HEK293 (cell line): ENCODE measurements around the gene CLCA1.

Source experiments
- CTCF ChIA-PET: fragments of 350-600 bp; formaldehyde crosslinking; extraction: SDS; loops from one replicate; lab custom pipeline; 2021; ENCODE audit warnings: antibody characterized with exemption; lab: Yijun Ruan, JAX
- POLR2A ChIA-PET: fragments of 300-600 bp; formaldehyde crosslinking; extraction: SDS; loops from one replicate; lab custom pipeline; 2020; ENCODE audit warnings: antibody characterized with exemption, inconsistent platforms; lab: Yijun Ruan, JAX
- H3K27ac ChIP-seq: fragments of 200-500 bp; sonication (Bioruptor generic); 2 replicates; pipeline ENCODE4 v1.5.1; 2014; ENCODE audit warnings: low read depth, low read length, control low read depth, inconsistent platforms; ENCODE audit errors: extremely low read depth
- H3K36me3 ChIP-seq, 2 experiments: fragments of 200-500 bp in 1 of 2; sonication (Bioruptor generic) in 1 of 2; 1 replicate in 1 of 2; 2 replicates in 1 of 2; pipeline ENCODE4 v1.5.1; 2014 to 2017; ENCODE audit warnings: inconsistent platforms in 2 of 2, low read length in 2 of 2; ENCODE audit not compliant: control insufficient read depth in 2 of 2, insufficient read depth in 1 of 2
- H3K4me1 ChIP-seq: fragments of 200-500 bp; sonication (Bioruptor generic); 2 replicates; pipeline ENCODE4 v1.5.1; 2014; ENCODE audit warnings: mild to moderate bottlenecking, low read length, inconsistent platforms; ENCODE audit not compliant: control insufficient read depth, insufficient read depth
- H3K4me3 ChIP-seq: 2 replicates; pipeline ENCODE4 v1.5.1; 2011; ENCODE audit warnings: low read depth, mild to moderate bottlenecking, control low read depth, low read length, moderate library complexity
- H3K9me3 ChIP-seq: fragments of 200-500 bp; sonication (Bioruptor generic); 2 replicates; pipeline ENCODE4 v1.5.1; 2014; ENCODE audit warnings: low read depth, low read length, inconsistent platforms; ENCODE audit not compliant: control insufficient read depth, insufficient read depth
- GLI4 ChIP-seq: fragments of 450-650 bp; formaldehyde crosslinking; IDR thresholded peaks from 2 replicates; pipeline ENCODE4 v1.5.1; 2016; ENCODE audit warnings: missing biosample characterization, missing genetic modification characterization
- HOXC10 ChIP-seq: sonication (generic); formaldehyde crosslinking; IDR thresholded peaks from 2 replicates; pipeline ENCODE4 v1.8.1; 2023; ENCODE audit warnings: mild to moderate bottlenecking, missing genetic modification reagents
- PRDM10 ChIP-seq: fragments of 450-650 bp; formaldehyde crosslinking; IDR thresholded peaks from 2 replicates; pipeline ENCODE4 v1.5.1; 2016; ENCODE audit warnings: missing biosample characterization, missing genetic modification characterization
- SETDB1 ChIP-seq: IDR thresholded peaks from one replicate; pipeline ENCODE4 v1.6.1; 2017; ENCODE audit warnings: mild to moderate bottlenecking, low read length, moderate library complexity, mixed read lengths; ENCODE audit not compliant: insufficient read length
- SP7 ChIP-seq: fragments of 450-650 bp; formaldehyde crosslinking; IDR thresholded peaks from 2 replicates; pipeline ENCODE4 v1.5.1; 2016; ENCODE audit warnings: missing biosample characterization, missing genetic modification characterization
- ZBTB10 ChIP-seq: fragments of 450-650 bp; formaldehyde crosslinking; IDR thresholded peaks from 2 replicates; pipeline ENCODE4 v1.5.1; 2016; ENCODE audit warnings: missing biosample characterization, missing genetic modification characterization
- ZBTB20 ChIP-seq: fragments of 450-650 bp; formaldehyde crosslinking; IDR thresholded peaks from 2 replicates; pipeline ENCODE4 v1.5.1; 2016; ENCODE audit warnings: missing biosample characterization, missing genetic modification characterization
- ZBTB7A ChIP-seq: fragments of 450-650 bp; formaldehyde crosslinking; IDR thresholded peaks from 2 replicates; pipeline ENCODE4 v1.5.1; 2016; ENCODE audit warnings: low read depth, missing biosample characterization, missing genetic modification characterization
- ZFP69B ChIP-seq: fragments of 450-650 bp; formaldehyde crosslinking; IDR thresholded peaks from 2 replicates; pipeline ENCODE4 v1.5.1; 2016; ENCODE audit warnings: missing biosample characterization, missing genetic modification characterization
- ZNF169 ChIP-seq: fragments of 450-650 bp; formaldehyde crosslinking; IDR thresholded peaks from 2 replicates; pipeline ENCODE4 v1.5.1; 2016; ENCODE audit warnings: missing biosample characterization, missing genetic modification characterization
- ZNF175 ChIP-seq: fragments of 450-650 bp; formaldehyde crosslinking; IDR thresholded peaks from 2 replicates; pipeline ENCODE4 v1.5.1; 2016; ENCODE audit warnings: missing biosample characterization, missing genetic modification characterization
- ZNF324 ChIP-seq: fragments of 450-650 bp; formaldehyde crosslinking; IDR thresholded peaks from 2 replicates; pipeline ENCODE4 v1.5.1; 2016; ENCODE audit warnings: missing biosample characterization, missing genetic modification characterization
- ZNF394 ChIP-seq: fragments of 450-650 bp; formaldehyde crosslinking; IDR thresholded peaks from 2 replicates; pipeline ENCODE4 v1.5.1; 2016; ENCODE audit warnings: missing biosample characterization, missing genetic modification characterization, mild to moderate bottlenecking, moderate library complexity, borderline replicate concordance
- ZNF473 ChIP-seq: fragments of 450-650 bp; formaldehyde crosslinking; IDR thresholded peaks from 2 replicates; pipeline ENCODE4 v1.5.1; 2017; ENCODE audit warnings: missing biosample characterization, missing genetic modification characterization
- ZNF510 ChIP-seq: fragments of 450-650 bp; formaldehyde crosslinking; IDR thresholded peaks from 2 replicates; pipeline ENCODE4 v1.5.1; 2018; ENCODE audit warnings: mild to moderate bottlenecking, missing genetic modification characterization, missing biosample characterization; ENCODE audit not compliant: insufficient replicate concordance
- ZNF521 ChIP-seq: fragments of 450-650 bp; formaldehyde crosslinking; IDR thresholded peaks from 2 replicates; pipeline ENCODE4 v1.5.1; 2017; ENCODE audit warnings: missing biosample characterization, mild to moderate bottlenecking, missing genetic modification characterization
- ZNF549 ChIP-seq: fragments of 450-650 bp; IDR thresholded peaks from 2 replicates; pipeline ENCODE4 v1.5.1; 2018; ENCODE audit warnings: missing biosample characterization, missing genetic modification characterization, mild to moderate bottlenecking, inconsistent platforms, moderate library complexity
- ZNF560 ChIP-seq: fragments of 450-650 bp; formaldehyde crosslinking; IDR thresholded peaks from 2 replicates; pipeline ENCODE4 v1.5.1; 2017; ENCODE audit warnings: missing biosample characterization, missing genetic modification characterization, borderline replicate concordance
- ZNF621 ChIP-seq: fragments of 450-650 bp; formaldehyde crosslinking; IDR thresholded peaks from 2 replicates; pipeline ENCODE4 v1.5.1; 2017; ENCODE audit warnings: missing biosample characterization, missing genetic modification characterization
- ZNF692 ChIP-seq: fragments of 450-650 bp; formaldehyde crosslinking; IDR thresholded peaks from 2 replicates; pipeline ENCODE4 v1.5.1; 2016; ENCODE audit warnings: missing biosample characterization, missing genetic modification characterization
- ZNF777 ChIP-seq: fragments of 450-650 bp; formaldehyde crosslinking; IDR thresholded peaks from 2 replicates; pipeline ENCODE4 v1.5.1; 2017; ENCODE audit warnings: missing biosample characterization, missing genetic modification characterization, borderline replicate concordance
- ZNF791 ChIP-seq: fragments of 450-650 bp; formaldehyde crosslinking; IDR thresholded peaks from 2 replicates; pipeline ENCODE4 v1.5.1; 2016; ENCODE audit warnings: missing biosample characterization, missing genetic modification characterization
- ZNF830 ChIP-seq: fragments of 450-650 bp; IDR thresholded peaks from 2 replicates; pipeline ENCODE4 v1.5.0; 2018; ENCODE audit warnings: missing biosample characterization, missing genetic modification characterization, low read depth, mild to moderate bottlenecking, moderate library complexity
- ZSCAN16 ChIP-seq: fragments of 450-650 bp; formaldehyde crosslinking; IDR thresholded peaks from 2 replicates; pipeline ENCODE4 v1.5.1; 2016; ENCODE audit warnings: missing biosample characterization, missing genetic modification characterization
- TF ChIP-seq, protein P1 (sequence below): fragments of 450-650 bp; formaldehyde crosslinking; IDR thresholded peaks from 2 replicates; pipeline ENCODE4 v1.5.1; 2017; ENCODE audit warnings: missing biosample characterization, missing genetic modification characterization
- TF ChIP-seq, protein P2 (sequence below): fragments of 450-650 bp; formaldehyde crosslinking; IDR thresholded peaks from 2 replicates; pipeline ENCODE4 v1.5.1; 2017; ENCODE audit warnings: missing biosample characterization, missing genetic modification characterization

Gene CLCA1

DNA sequence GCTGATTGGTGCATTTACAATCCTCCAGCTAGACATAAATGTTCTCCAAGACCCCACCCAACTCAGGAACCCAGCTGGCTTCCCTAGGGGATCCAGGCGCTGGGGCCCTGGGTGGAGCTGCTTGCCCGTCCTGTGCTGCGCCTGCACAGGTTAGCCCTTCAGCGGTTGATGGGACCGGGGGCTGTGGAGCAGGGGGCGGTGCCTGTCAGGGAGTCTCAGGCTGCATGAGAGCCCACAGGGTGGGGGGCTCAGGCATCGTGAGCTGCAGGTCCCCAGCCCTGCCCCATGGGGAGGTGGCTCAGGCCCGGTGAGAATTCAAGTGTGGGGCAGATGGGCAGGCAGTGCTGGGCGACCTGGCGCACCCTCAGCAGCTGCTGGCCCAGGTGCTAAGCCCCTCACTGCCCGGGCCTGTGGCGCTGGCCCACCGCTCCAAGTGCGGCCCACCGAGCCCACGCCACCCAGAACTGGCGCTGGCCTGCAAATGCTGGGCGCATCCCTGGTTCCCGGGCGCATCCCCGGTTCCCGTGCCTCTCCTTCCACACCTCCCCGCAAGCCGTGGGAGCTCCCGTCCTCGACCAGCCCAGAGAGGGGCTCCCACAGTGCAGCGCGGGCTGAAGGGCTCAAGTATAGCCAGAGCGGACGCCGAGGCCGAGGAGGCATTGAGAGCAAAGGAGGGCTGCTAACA, 55.1 kb downstream of the CLCA1 start (continued):
- TF ChIP-seq ZNF549 (tag by site-specific recombination) (no peak), ZNF473 (tag by site-specific recombination) (no peak), ZNF560 (tag by site-specific recombination) (no peak), ZSCAN16 (tag by site-specific recombination) (no peak), GLI4 (tag by site-specific recombination) (no peak), ZBTB10 (tag by site-specific recombination) (no peak)

DNA sequence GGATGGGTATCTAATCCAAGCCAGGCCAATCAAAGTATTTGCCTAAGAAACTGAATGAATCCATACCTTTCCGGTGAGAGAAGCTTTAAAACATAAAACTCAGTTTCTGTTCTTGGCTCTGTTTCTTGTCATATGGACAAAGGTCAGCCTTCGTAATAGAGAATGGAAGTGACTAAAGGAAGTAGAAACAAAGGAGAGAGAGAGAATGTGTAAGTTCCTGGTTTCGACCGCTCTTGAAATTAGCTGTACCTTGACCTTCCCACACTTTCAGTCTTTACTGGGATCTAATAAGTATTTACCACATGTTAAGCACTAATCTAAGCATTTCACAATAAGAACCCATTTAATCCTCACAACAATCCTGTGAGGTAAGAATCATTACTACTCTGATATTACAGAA, 58.6 kb downstream of the CLCA1 start:
- Histone ChIP-seq H3K9me3 (no peaks in the 10 kb centered on the region), H3K36me3 (no peaks in the 10 kb centered on the region), H3K27ac (no peak overlapping the region), H3K4me3 (no peak overlapping the region), H3K4me1 (no peaks in the 10 kb centered on the region)
- ChIA-PET POLR2A (no interaction called here), CTCF (interaction anchor here (0.6 kb wide), 1 partner anchor 532 kb away, joined by 3 read pairs; no protein-coding TSS in a partner anchor)
- no peak for TF ChIP-seq HOXC10
- TF ChIP-seq ZNF175 (tag by site-specific recombination), result no peak
- TF ChIP-seq ZNF692 (tag by site-specific recombination), result no peak
- TF ChIP-seq ZBTB20 (tag by site-specific recombination), result no peak
- no peak for TF ChIP-seq SETDB1
- TF ChIP-seq ZFP69B (tag by site-specific recombination), result no peak
- TF ChIP-seq ZNF830, result no peak
- no peak for TF ChIP-seq ZNF621
- no peak for TF ChIP-seq ZNF521
- TF ChIP-seq ZNF791 (tag by site-specific recombination), result no peak
- no peak for TF ChIP-seq PRDM10 (tag by site-specific recombination)
- TF ChIP-seq ZNF777 (tag by site-specific recombination), result no peak
- TF ChIP-seq, protein P1, sequence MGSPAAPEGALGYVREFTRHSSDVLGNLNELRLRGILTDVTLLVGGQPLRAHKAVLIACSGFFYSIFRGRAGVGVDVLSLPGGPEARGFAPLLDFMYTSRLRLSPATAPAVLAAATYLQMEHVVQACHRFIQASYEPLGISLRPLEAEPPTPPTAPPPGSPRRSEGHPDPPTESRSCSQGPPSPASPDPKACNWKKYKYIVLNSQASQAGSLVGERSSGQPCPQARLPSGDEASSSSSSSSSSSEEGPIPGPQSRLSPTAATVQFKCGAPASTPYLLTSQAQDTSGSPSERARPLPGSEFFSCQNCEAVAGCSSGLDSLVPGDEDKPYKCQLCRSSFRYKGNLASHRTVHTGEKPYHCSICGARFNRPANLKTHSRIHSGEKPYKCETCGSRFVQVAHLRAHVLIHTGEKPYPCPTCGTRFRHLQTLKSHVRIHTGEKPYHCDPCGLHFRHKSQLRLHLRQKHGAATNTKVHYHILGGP (tag by site-specific recombination), result no peak
- TF ChIP-seq ZNF394, result no peak
- TF ChIP-seq ZNF510 (tag by site-specific recombination), result no peak
- TF ChIP-seq ZNF169, result no peak
- TF ChIP-seq SP7 (tag by site-specific recombination), result no peak
- TF ChIP-seq ZBTB7A (tag by site-specific recombination), result no peak
- no peak for TF ChIP-seq ZNF324 (tag by site-specific recombination)
- TF ChIP-seq, protein P2, sequence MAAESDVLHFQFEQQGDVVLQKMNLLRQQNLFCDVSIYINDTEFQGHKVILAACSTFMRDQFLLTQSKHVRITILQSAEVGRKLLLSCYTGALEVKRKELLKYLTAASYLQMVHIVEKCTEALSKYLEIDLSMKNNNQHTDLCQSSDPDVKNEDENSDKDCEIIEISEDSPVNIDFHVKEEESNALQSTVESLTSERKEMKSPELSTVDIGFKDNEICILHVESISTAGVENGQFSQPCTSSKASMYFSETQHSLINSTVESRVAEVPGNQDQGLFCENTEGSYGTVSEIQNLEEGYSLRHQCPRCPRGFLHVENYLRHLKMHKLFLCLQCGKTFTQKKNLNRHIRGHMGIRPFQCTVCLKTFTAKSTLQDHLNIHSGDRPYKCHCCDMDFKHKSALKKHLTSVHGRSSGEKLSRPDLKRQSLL (tag by site-specific recombination), result no peak
